Naive B cell (primary cell): Measurements from ENCODE around the gene KRTAP12-3. TPM values are rescaled to one million over a fixed set of nuclear protein-coding genes. Genes with fewer than 3 reads are reported as not detected.
"Not testable (repeated sequence)": the region's sequence is repeated elsewhere in the genome, so short reads cannot be mapped to it uniquely, and the experiment has no call there.

ENCODE experiments used
- ATAC-seq, 2 donors: fragments of 150-1000 bp; cut with Tn5 transposase; 2 replicates each; pipeline ENCODE4 v1.10.0; 2021; ENCODE audit warnings: low read depth in 2 of 2, mild to moderate bottlenecking in 2 of 2, moderate library complexity in 2 of 2
- DNase-seq: peaks from one replicate; pipeline ENCODE4 v3.0.0; 2022
- H3K27ac Mint-ChIP-seq, 6 donors: one replicate each; pipeline ENCODE4 v1.8.0; 2020 to 2022; ENCODE audit warnings: mild to moderate bottlenecking in 6 of 6, mixed read lengths in 6 of 6, moderate library complexity in 5 of 6, inconsistent platforms in 2 of 6
- H3K27me3 Mint-ChIP-seq, 3 donors: one replicate each; pipeline ENCODE4 v1.8.0; 2021 to 2022; ENCODE audit warnings: mixed read lengths in 3 of 3, mild to moderate bottlenecking in 1 of 3
- H3K36me3 Mint-ChIP-seq, 2 donors: one replicate each; pipeline ENCODE4 v1.8.0; 2020 to 2022; ENCODE audit warnings: mixed read lengths in 2 of 2, inconsistent platforms in 1 of 2, mild to moderate bottlenecking in 1 of 2
- H3K4me1 Mint-ChIP-seq, 3 donors: one replicate each; pipeline ENCODE4 v1.8.0; 2020 to 2022; ENCODE audit warnings: mixed read lengths in 3 of 3, inconsistent platforms in 1 of 3, mild to moderate bottlenecking in 1 of 3, moderate library complexity in 1 of 3
- H3K4me3 Mint-ChIP-seq, 8 donors: one replicate each; pipeline ENCODE4 v1.8.0; 2020 to 2022; ENCODE audit warnings: mild to moderate bottlenecking in 8 of 8, mixed read lengths in 8 of 8, moderate library complexity in 8 of 8, inconsistent platforms in 2 of 8
- H3K9me3 Mint-ChIP-seq, 7 donors: one replicate each; pipeline ENCODE4 v1.8.0; 2020 to 2022; ENCODE audit warnings: mixed read lengths in 7 of 7, mild to moderate bottlenecking in 5 of 7, inconsistent platforms in 2 of 7, moderate library complexity in 1 of 7
- polyA plus RNA-seq, 6 donors: library from polyadenylated mRNA; unstranded; fragments of 300-500 nt; fragmentation: Illumina TruSeq; gene quantifications; one replicate each; pipeline ENCODE4 v1.2.3, GENCODE V29; 2021; ENCODE audit warnings: low read depth in 6 of 6

Gene KRTAP12-3
- polyA plus RNA-seq, 6 donors from 2014 or later, result not detected

- Mint-ChIP-seq H3K9me3 (no peaks in the 10 kb centered on the region), H3K27ac (no peak overlapping the region), H3K4me3 (no peak overlapping the region), H3K4me1 (no peaks in the 10 kb centered on the region), H3K27me3 (peaks cover 25 to 79% (median 78%) of the 10 kb centered on the region in 3 donors), H3K36me3 (no peaks in the 10 kb centered on the region)
- no peak for ATAC-seq
- DNase-seq, result no peak
Measured at GRCh38 chr21:44686000-44686781, 28.5 kb downstream of the KRTAP12-3 start.

- no peak overlapping the region for H3K27ac Mint-ChIP-seq
- no peaks in the 10 kb centered on the region for H3K36me3 Mint-ChIP-seq
- H3K27me3 Mint-ChIP-seq, result peaks cover 25 to 71% (median 69%) of the 10 kb centered on the region in 3 donors
- H3K4me1 Mint-ChIP-seq, result no peaks in the 10 kb centered on the region
- DNase-seq (no peak), ATAC-seq (no peak)
- no peak overlapping the region for H3K4me3 Mint-ChIP-seq
- peaks cover 0 to 5% (median 4%) of the 10 kb centered on the region in 7 donors for H3K9me3 Mint-ChIP-seq
Measured at GRCh38 chr21:44686843-44687561, 29.3 kb downstream of the KRTAP12-3 start.

GRCh38 chr21:44687671-44688070 is 29.9 kb downstream of the KRTAP12-3 start:
- Mint-ChIP-seq H3K9me3 (peaks cover 0 to 12% (median 10%) of the 10 kb centered on the region in 7 donors), H3K4me3 (no peak overlapping the region), H3K4me1 (no peaks in the 10 kb centered on the region), H3K27ac (no peak overlapping the region), H3K27me3 (peaks cover 20 to 64% (median 63%) of the 10 kb centered on the region in 3 donors), H3K36me3 (peaks cover 0 to 5% of the 10 kb centered on the region in 2 donors)
- DNase-seq (no peak), ATAC-seq (no peak)

GRCh38 chr21:44689740-44690139 is 32.0 kb downstream of the KRTAP12-3 start:
- H3K27me3 Mint-ChIP-seq, result peaks cover 18 to 55% (median 50%) of the 10 kb centered on the region in 3 donors
- not testable (repeated sequence) for DNase-seq, H3K4me1 Mint-ChIP-seq, ATAC-seq, H3K4me3 Mint-ChIP-seq
- H3K36me3 Mint-ChIP-seq, result peaks cover 0 to 17% of the 10 kb centered on the region in 2 donors
- H3K27ac Mint-ChIP-seq, result peak overlapping the region in 1 of 6 donors; percentile 39
- peaks cover 5 to 30% (median 25%) of the 10 kb centered on the region in 7 donors for H3K9me3 Mint-ChIP-seq

GRCh38 chr21:44691686-44692085 is 34.0 kb downstream of the KRTAP12-3 start:
- DNase-seq (no peak), ATAC-seq (no peak)
- H3K27ac Mint-ChIP-seq, result peak overlapping the region in 1 of 6 donors; percentile 19
- H3K4me1 Mint-ChIP-seq, result no peaks in the 10 kb centered on the region
- H3K36me3 Mint-ChIP-seq, result peaks cover 0 to 17% of the 10 kb centered on the region in 2 donors
- peaks cover 26 to 53% (median 51%) of the 10 kb centered on the region in 3 donors for H3K27me3 Mint-ChIP-seq
- H3K9me3 Mint-ChIP-seq, result peaks cover 5 to 32% (median 25%) of the 10 kb centered on the region in 7 donors
- no peak overlapping the region for H3K4me3 Mint-ChIP-seq

- Mint-ChIP-seq H3K4me1 (no peaks in the 10 kb centered on the region), H3K27me3 (peaks cover 21 to 54% (median 53%) of the 10 kb centered on the region in 3 donors), H3K9me3 (peaks cover 5 to 32% (median 25%) of the 10 kb centered on the region in 7 donors), H3K27ac (no peak overlapping the region), H3K36me3 (peaks cover 0 to 17% of the 10 kb centered on the region in 2 donors), H3K4me3 (no peak overlapping the region)
- no peak for DNase-seq
- no peak for ATAC-seq
Measured at GRCh38 chr21:44692798-44693512, 35.2 kb downstream of the KRTAP12-3 start.

GRCh38 chr21:44694776-44695175 is 37.0 kb downstream of the KRTAP12-3 start:
- Mint-ChIP-seq H3K36me3 (peaks cover 0 to 23% of the 10 kb centered on the region in 2 donors), H3K4me3 (peak overlapping the region in 1 of 8 donors; percentile 64), H3K27ac (no peak overlapping the region), H3K9me3 (peaks cover 5 to 32% (median 25%) of the 10 kb centered on the region in 7 donors), H3K27me3 (peaks cover 27 to 62% (median 56%) of the 10 kb centered on the region in 3 donors), H3K4me1 (peaks cover 0 to 1% (median 0%) of the 10 kb centered on the region in 3 donors)
- DNase-seq (no peak), ATAC-seq (no peak)

- Mint-ChIP-seq H3K27ac (no peak overlapping the region), H3K9me3 (peaks cover 5 to 32% (median 25%) of the 10 kb centered on the region in 7 donors), H3K36me3 (peaks cover 0 to 24% of the 10 kb centered on the region in 2 donors), H3K27me3 (peaks cover 30 to 62% (median 56%) of the 10 kb centered on the region in 3 donors), H3K4me3 (peak overlapping the region in 1 of 8 donors; percentile 64), H3K4me1 (peaks cover 0 to 1% (median 0%) of the 10 kb centered on the region in 3 donors)
- no peak for DNase-seq
- no peak for ATAC-seq
Measured at GRCh38 chr21:44695184-44695583, 37.5 kb downstream of the KRTAP12-3 start.

- no peak for ATAC-seq
- H3K9me3 Mint-ChIP-seq, result peaks cover 5 to 32% (median 25%) of the 10 kb centered on the region in 7 donors
- H3K4me1 Mint-ChIP-seq, result peaks cover 0 to 1% (median 0%) of the 10 kb centered on the region in 3 donors
- peaks cover 0 to 24% of the 10 kb centered on the region in 2 donors for H3K36me3 Mint-ChIP-seq
- no peak for DNase-seq
- no peak overlapping the region for H3K27ac Mint-ChIP-seq
- no peak overlapping the region for H3K4me3 Mint-ChIP-seq
- H3K27me3 Mint-ChIP-seq, result peaks cover 30 to 61% (median 58%) of the 10 kb centered on the region in 3 donors
Measured at GRCh38 chr21:44695641-44696040, 37.9 kb downstream of the KRTAP12-3 start.

GRCh38 chr21:44696572-44696971 is 38.8 kb downstream of the KRTAP12-3 start:
- Mint-ChIP-seq H3K36me3 (peaks cover 0 to 24% of the 10 kb centered on the region in 2 donors), H3K4me1 (peaks cover 0 to 1% (median 0%) of the 10 kb centered on the region in 3 donors), H3K27me3 (peaks cover 36 to 70% (median 67%) of the 10 kb centered on the region in 3 donors), H3K9me3 (peaks cover 5 to 32% (median 25%) of the 10 kb centered on the region in 7 donors), H3K4me3 (no peak overlapping the region), H3K27ac (no peak overlapping the region)
- DNase-seq, result no peak
- no peak for ATAC-seq

GRCh38 chr21:44697172-44697810 is 39.6 kb downstream of the KRTAP12-3 start, which contains the start of gene KRTAP10-12:
Gene KRTAP10-12, plus strand, starts transcription at chr21:44697172. Its CDS starts 30 bp downstream, at chr21:44697202.
- H3K4me1 Mint-ChIP-seq, H3K4me3 Mint-ChIP-seq, ATAC-seq, H3K27ac Mint-ChIP-seq, DNase-seq: not testable (repeated sequence)
- Mint-ChIP-seq H3K27me3 (peaks cover 41 to 78% (median 75%) of the 10 kb centered on the region in 3 donors), H3K36me3 (peaks cover 0 to 22% of the 10 kb centered on the region in 2 donors), H3K9me3 (peaks cover 5 to 26% (median 18%) of the 10 kb centered on the region in 7 donors)
